AG10803 (cell line): ENCODE data around the gene MIS18BP1.

Experiments
- DNase-seq: peaks from one replicate; pipeline ENCODE4 v3.0.0; 2010; ENCODE audit warnings: low read depth
- H3K4me3 ChIP-seq: 2 replicates; pipeline ENCODE4 v1.5.1; 2011; ENCODE audit warnings: mild to moderate bottlenecking, low read length, control low read depth
- CTCF ChIP-seq: conservative IDR thresholded peaks from 2 replicates; pipeline ENCODE4 v1.5.1; 2011; ENCODE audit warnings: mild to moderate bottlenecking, low read length, control low read depth, inconsistent platforms

MIS18BP1 gene

GRCh38 chr14:45254771-45255170 is 1.8 kb upstream of the MIS18BP1 start:
- TF ChIP-seq CTCF: no peak
- DNase-seq: peak; percentile 17
- no peak overlapping the region for H3K4me3 ChIP-seq

GRCh38 chr14:45253754-45254310 is 830 bp upstream of the MIS18BP1 start:
- DNase-seq: peak; percentile 70
- peak overlapping the region; percentile 81 for H3K4me3 ChIP-seq
- TF ChIP-seq CTCF: no peak

GRCh38 chr14:45252366-45253069 is 484 bp downstream of the MIS18BP1 start:
- peak overlapping the region; percentile 81 for H3K4me3 ChIP-seq
- DNase-seq: no peak
- no peak for TF ChIP-seq CTCF

GRCh38 chr14:45251912-45252311 is 1.1 kb downstream of the MIS18BP1 start:
- TF ChIP-seq CTCF: no peak
- peak; percentile 15 for DNase-seq

GRCh38 chr14:45249856-45250575 is 3.0 kb downstream of the MIS18BP1 start:
- DNase-seq: peak; percentile 79
- peak overlapping the region; percentile 43 for H3K4me3 ChIP-seq
- no peak for TF ChIP-seq CTCF

More at GRCh38 chr14:45251912-45252311, 1.1 kb downstream of the MIS18BP1 start:
- H3K4me3 ChIP-seq: peak overlapping the region; percentile 81

- no peak for TF ChIP-seq CTCF
- H3K4me3 ChIP-seq: no peak overlapping the region
- DNase-seq: no peak
These were observed 5.6 kb downstream of the MIS18BP1 start for GRCh38 chr14:45247427-45247826.
